Esophagus squamous epithelium (tissue), 5 donors: ENCODE results near the gene PFKFB3. TPM values are rescaled to one million over a fixed set of nuclear protein-coding genes. Genes with fewer than 3 reads are reported as not detected.
A peak's percentile ranks its signal among the peaks of the same experiment; 100 is the strongest.

Experiments
- DNase-seq: peaks from one replicate; lab custom pipeline; 2025; lab: John Stamatoyannopoulos, UW
- H3K27ac ChIP-seq, 4 donors: fragments of 200-600 bp; sonication (generic); one replicate each; pipeline ENCODE4 v1.5.1; 2016 to 2019; ENCODE audit warnings: mild to moderate bottlenecking in 1 of 4
- H3K27me3 ChIP-seq, 4 donors: fragments of 200-600 bp; sonication (generic); 1 replicate in 3 of 4; 2 replicates in 1 of 4; pipeline versions ENCODE4 v1.5.1 to v1.6.0; 2017 to 2021; ENCODE audit warnings: antibody characterized with exemption in 1 of 4
- H3K36me3 ChIP-seq, 3 donors: fragments of 200-600 bp; sonication (generic); one replicate each; pipeline ENCODE4 v1.5.1; 2016 to 2019
- H3K4me1 ChIP-seq, 3 donors: fragments of 200-600 bp; sonication (generic); one replicate each; pipeline ENCODE4 v1.5.1; 2017 to 2019
- H3K4me3 ChIP-seq, 4 donors: fragments of 200-600 bp; sonication (generic); 1 replicate in 3 of 4; 2 replicates in 1 of 4; pipeline ENCODE4 v1.5.1; 2016 to 2019; ENCODE audit warnings: mild to moderate bottlenecking in 2 of 4, moderate library complexity in 1 of 4
- H3K9me3 ChIP-seq, 3 donors: fragments of 200-600 bp; sonication (generic); one replicate each; pipeline ENCODE4 v1.5.1; 2016 to 2019
- CTCF ChIP-seq, 6 experiments: fragments of 450-650 bp in 4 of 6; fragments of 200-600 bp in 2 of 6; sonication (generic) in 2 of 6; IDR thresholded peaks; one replicate each; pipeline ENCODE4 v1.5.1; 2016 to 2019; ENCODE audit warnings: antibody characterized with exemption in 6 of 6, mild to moderate bottlenecking in 4 of 6, moderate library complexity in 4 of 6
- POLR2A ChIP-seq, 4 donors: fragments of 450-650 bp; IDR thresholded peaks; one replicate each; pipeline ENCODE4 v1.6.1; 2017; ENCODE audit warnings: antibody characterized with exemption in 4 of 4, mild to moderate bottlenecking in 4 of 4, moderate library complexity in 3 of 4
- WGBS, 2 donors: methylation state at CpG; one replicate each; pipeline ENCODE4 v1.1.5; 2018; 5-methylcytosine and 5-hydroxymethylcytosine counted together
- intact Hi-C: fragments of 100-400 bp; cut with DNase I; formaldehyde crosslinking; loops from one replicate; pipeline ENCODE4 v1.15.0; 2022
- total RNA-seq, 4 donors: library from RNA; depleted of rRNA; stranded (reverse); fragments of >200 nt; gene quantifications; one replicate each; pipeline ENCODE4 v1.1.0, GENCODE V29; 2016
- donor health status: DM: yes; HTN: yes; CAD: no.

PFKFB3 gene
- total RNA-seq, 4 donors from 2014 or later: 17.1 to 37.8 (median 26.2) TPM

DNA sequence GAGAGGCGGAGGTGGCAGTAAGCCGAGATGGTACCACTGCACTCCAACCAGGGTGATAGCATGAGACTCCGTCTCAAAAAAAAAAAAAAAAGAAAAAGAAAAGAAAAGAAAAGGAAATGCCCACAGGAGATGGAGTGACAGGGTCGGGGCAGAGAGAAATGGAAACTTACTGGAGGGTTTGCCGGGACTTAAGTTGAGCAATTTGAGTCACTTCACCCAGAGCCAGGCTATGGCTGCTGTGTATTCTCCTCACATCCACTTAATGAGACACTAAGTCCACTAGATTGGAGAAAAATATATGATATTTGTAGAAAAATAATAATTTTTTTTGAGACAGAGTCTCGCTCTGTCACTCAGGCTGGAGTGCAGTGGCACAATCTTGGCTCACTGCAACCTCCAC lies 4.6 kb upstream of the PFKFB3 start:
- no peak for TF ChIP-seq CTCF (IDR thresholded peaks at IDR 0.05)
- no peak for TF ChIP-seq POLR2A (IDR thresholded peaks at IDR 0.05)
- Histone ChIP-seq H3K27me3 (peaks cover 0 to 7% (median 0%) of the 10 kb centered on the region in 4 donors), H3K36me3 (no peaks in the 10 kb centered on the region), H3K9me3 (no peaks in the 10 kb centered on the region), H3K4me3 (no peak overlapping the region), H3K4me1 (peaks cover 25 to 84% (median 53%) of the 10 kb centered on the region in 3 donors), H3K27ac (peak overlapping the region in 2 of 4 donors; percentile 81 to 86)
- DNase-seq: no peak
- 80 to 89% methylated on average over 6 of the region's 6 CpGs for WGBS, 2 donors
- intact Hi-C loops: no loop called here

DNA sequence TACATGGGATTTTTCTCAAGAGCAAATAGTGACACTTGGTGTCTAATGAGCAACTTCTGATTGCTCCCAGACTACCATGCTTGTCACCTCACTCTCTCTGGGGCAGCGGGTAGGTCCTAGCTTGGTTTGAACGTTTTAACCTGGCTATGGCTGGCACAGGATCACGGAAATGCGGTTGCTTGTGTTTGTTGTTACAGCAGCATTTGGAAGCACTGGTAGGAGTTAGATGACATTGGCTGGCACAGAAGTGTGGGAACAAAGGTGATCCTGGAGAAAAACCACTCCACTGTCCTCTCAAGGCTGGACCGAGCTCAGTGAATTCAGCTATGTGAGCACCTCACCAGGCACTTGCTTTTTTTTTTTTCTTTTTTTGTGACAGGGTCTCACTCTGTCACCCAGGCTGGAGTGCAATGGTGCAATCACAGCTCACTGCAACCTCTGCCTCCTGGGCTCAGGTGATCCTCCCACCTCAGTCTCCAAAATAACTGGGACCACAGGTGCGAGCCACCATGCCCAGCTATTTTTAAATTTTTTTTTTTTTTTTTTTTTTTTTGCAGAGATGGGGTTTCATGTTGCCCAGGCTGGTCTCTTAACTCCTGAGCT lies 3.5 kb upstream of the PFKFB3 start:
- H3K4me1 ChIP-seq: peaks cover 30 to 91% (median 55%) of the 10 kb centered on the region in 3 donors

GRCh38 chr10:6200440-6200733 lies 2.3 kb upstream of the PFKFB3 start:
- Histone ChIP-seq H3K9me3 (no peaks in the 10 kb centered on the region), H3K36me3 (no peaks in the 10 kb centered on the region), H3K27ac (peak overlapping the region in 3 of 4 donors; percentile 82 to 98 (median 98)), H3K27me3 (peaks cover 0 to 7% (median 0%) of the 10 kb centered on the region in 4 donors), H3K4me3 (peak overlapping the region in 3 of 4 donors; percentile 65 to 90 (median 79)), H3K4me1 (peaks cover 27 to 91% (median 58%) of the 10 kb centered on the region in 3 donors)
- TF ChIP-seq CTCF (IDR thresholded peaks at IDR 0.05) (no peak), POLR2A (IDR thresholded peaks at IDR 0.05) (no peak)
- intact Hi-C loops: loop anchor here (5.0 kb wide), 1 partner anchor 202 kb away; no protein-coding TSS in a partner anchor
- 27 to 100% methylated on average over 1 to 3 of the region's 6 CpGs for WGBS, 2 donors
- DNase-seq: no peak

More for the DNA sequence above, 3.5 kb upstream of the PFKFB3 start:
- Histone ChIP-seq H3K9me3 (no peaks in the 10 kb centered on the region), H3K4me3 (no peak overlapping the region), H3K27ac (peak overlapping the region in 2 of 4 donors; percentile 22 to 98), H3K36me3 (no peaks in the 10 kb centered on the region), H3K27me3 (peaks cover 0 to 7% (median 0%) of the 10 kb centered on the region in 4 donors)
- no peak for DNase-seq
- TF ChIP-seq POLR2A (IDR thresholded peaks at IDR 0.05): no peak
- no peak for TF ChIP-seq CTCF (IDR thresholded peaks at IDR 0.05)
- 83 to 86% methylated on average over 5 to 6 of the region's 6 CpGs for WGBS, 2 donors
- intact Hi-C loops: no loop called here

- no peak for DNase-seq
- Histone ChIP-seq H3K36me3 (no peaks in the 10 kb centered on the region), H3K9me3 (no peaks in the 10 kb centered on the region), H3K4me1 (peaks cover 27 to 91% (median 53%) of the 10 kb centered on the region in 3 donors), H3K4me3 (peak overlapping the region; percentile 65 to 90 (median 82)), H3K27me3 (peaks cover 0 to 7% (median 0%) of the 10 kb centered on the region in 4 donors), H3K27ac (peak overlapping the region; percentile 82 to 98 (median 96))
- TF ChIP-seq POLR2A (IDR thresholded peaks at IDR 0.05) (peak in 1 of 4 donors; percentile 40), CTCF (IDR thresholded peaks at IDR 0.05) (no peak)
- WGBS, 2 donors: 0 to 1% methylated on average over 19 to 28 of the region's 59 CpGs
- intact Hi-C loops: loop anchor here (5.0 kb wide), 1 partner anchor 201 kb away; no protein-coding TSS in a partner anchor
These were observed 1.8 kb upstream of the PFKFB3 start for GRCh38 chr10:6200734-6201515.
